Activated CD8-positive, alpha-beta memory T cell treated with anti-CD3 and anti-CD28 coated beads, Interleukin-2, amount 50 U/mL, for 24 hours (primary cell): Measurements from ENCODE around the gene BCO2.
"Not testable (repeated sequence)": the region's sequence is repeated elsewhere in the genome, so short reads cannot be mapped to it uniquely, and the experiment has no call there.

ENCODE experiments used
- DNase-seq: peaks from one replicate; pipeline ENCODE4 v3.0.0-alpha.2; 2020; ENCODE audit errors: extremely low read depth

Gene BCO2

GRCh38 chr11:112174789-112175598, at the start of gene BCO2:
Gene BCO2, plus strand, starts transcription at chr11:112175512. Its CDS starts 90 bp downstream, at chr11:112175602.
- no peak for DNase-seq

GRCh38 chr11:112127056-112127455, 48.3 kb upstream of the BCO2 start:
- DNase-seq: no peak

GRCh38 chr11:112128483-112129121, 46.7 kb upstream of the BCO2 start:
- DNase-seq: no peak

GRCh38 chr11:112129656-112130055, 45.7 kb upstream of the BCO2 start:
- no peak for DNase-seq

GRCh38 chr11:112132737-112133136, 42.6 kb upstream of the BCO2 start:
- DNase-seq: no peak

- no peak for DNase-seq
Observed at GRCh38 chr11:112134473-112134872, 40.8 kb upstream of the BCO2 start.

GRCh38 chr11:112143597-112143996, 31.7 kb upstream of the BCO2 start:
- DNase-seq: no peak

- no peak for DNase-seq
Observed at GRCh38 chr11:112150517-112150916, 24.8 kb upstream of the BCO2 start.

GRCh38 chr11:112156153-112156955, 19.0 kb upstream of the BCO2 start:
- no peak for DNase-seq

GRCh38 chr11:112156956-112157766, 18.2 kb upstream of the BCO2 start:
- DNase-seq: no peak

- no peak for DNase-seq
Observed at GRCh38 chr11:112159098-112160065, 15.9 kb upstream of the BCO2 start.

- DNase-seq: no peak
Observed at GRCh38 chr11:112160091-112160848, 15.0 kb upstream of the BCO2 start.

GRCh38 chr11:112161012-112161411, 14.3 kb upstream of the BCO2 start:
- DNase-seq: no peak

- not testable (repeated sequence) for DNase-seq
Observed at GRCh38 chr11:112162200-112162599, 13.1 kb upstream of the BCO2 start.

GRCh38 chr11:112162761-112163546, 12.4 kb upstream of the BCO2 start:
- DNase-seq: no peak

- DNase-seq: no peak
Observed at GRCh38 chr11:112163875-112164685, 11.2 kb upstream of the BCO2 start, which contains the start of gene IL18. Gene IL18, minus strand, starts transcription at chr11:112164094. Its CDS starts 9,041 bp downstream, at chr11:112155053.

GRCh38 chr11:112165049-112165448, 10.3 kb upstream of the BCO2 start:
- DNase-seq: no peak

- no peak for DNase-seq
Observed at GRCh38 chr11:112166562-112166961, 8.8 kb upstream of the BCO2 start.
